GM18861 (cell line): ENCODE measurements around the gene PRDM16.
"Not testable (repeated sequence)": the region's sequence is repeated elsewhere in the genome, so short reads cannot be mapped to it uniquely, and the experiment has no call there.

Experiments
- ATAC-seq: cut with Tn5 transposase; IDR thresholded peaks from one replicate; pipeline ENCODE4 v1.9.1; 2021; ENCODE audit not compliant: unreplicated experiment

PRDM16 gene

GRCh38 chr1:3080053-3080955 is 11.3 kb downstream of the PRDM16 start:
- ATAC-seq: no peak

- ATAC-seq: no peak
These were observed 12.2 kb downstream of the PRDM16 start for GRCh38 chr1:3081171-3081683.

GRCh38 chr1:3082051-3082450 is 13.0 kb downstream of the PRDM16 start:
- ATAC-seq: no peak

GRCh38 chr1:3082571-3083516 is 13.8 kb downstream of the PRDM16 start:
- ATAC-seq: no peak

GRCh38 chr1:3084154-3084553 is 15.2 kb downstream of the PRDM16 start:
- no peak for ATAC-seq

GRCh38 chr1:3084726-3085125 is 15.7 kb downstream of the PRDM16 start:
- ATAC-seq: no peak

GRCh38 chr1:3085721-3086120 is 16.7 kb downstream of the PRDM16 start:
- ATAC-seq: no peak

- no peak for ATAC-seq
These were observed 17.4 kb downstream of the PRDM16 start for GRCh38 chr1:3086272-3086974.

GRCh38 chr1:3087049-3087448 is 18.0 kb downstream of the PRDM16 start:
- ATAC-seq: no peak

- not testable (repeated sequence) for ATAC-seq
These were observed 19.1 kb downstream of the PRDM16 start for GRCh38 chr1:3087946-3088668.

- ATAC-seq: no peak
These were observed 20.5 kb downstream of the PRDM16 start for GRCh38 chr1:3089490-3089889.

- no peak for ATAC-seq
These were observed 22.3 kb downstream of the PRDM16 start for GRCh38 chr1:3091334-3091733.

- no peak for ATAC-seq
These were observed 23.5 kb downstream of the PRDM16 start for GRCh38 chr1:3092530-3092929.

GRCh38 chr1:3093898-3094626 is 25.1 kb downstream of the PRDM16 start:
- no peak for ATAC-seq

GRCh38 chr1:3094863-3095780 is 26.1 kb downstream of the PRDM16 start:
- ATAC-seq: no peak

- no peak for ATAC-seq
These were observed 27.3 kb downstream of the PRDM16 start for GRCh38 chr1:3096345-3096744.

- no peak for ATAC-seq
These were observed 28.2 kb downstream of the PRDM16 start for GRCh38 chr1:3097231-3097630.

- no peak for ATAC-seq
These were observed 28.9 kb downstream of the PRDM16 start for GRCh38 chr1:3097861-3098260.

GRCh38 chr1:3099861-3100260 is 30.9 kb downstream of the PRDM16 start:
- no peak for ATAC-seq
